Islet precursor cell (in vitro differentiated cells): ENCODE results near the gene ATP6V0A1.

Experiments used
- DNase-seq: peaks from one replicate; pipeline ENCODE4 v3.0.0-alpha.2; 2018

The ATP6V0A1 gene

GRCh38 chr17:42563950-42564349, 105.3 kb downstream of the ATP6V0A1 start:
- no peak for DNase-seq

- DNase-seq, result no peak
Observed at GRCh38 chr17:42564815-42565522, 106.3 kb downstream of the ATP6V0A1 start.

DNA sequence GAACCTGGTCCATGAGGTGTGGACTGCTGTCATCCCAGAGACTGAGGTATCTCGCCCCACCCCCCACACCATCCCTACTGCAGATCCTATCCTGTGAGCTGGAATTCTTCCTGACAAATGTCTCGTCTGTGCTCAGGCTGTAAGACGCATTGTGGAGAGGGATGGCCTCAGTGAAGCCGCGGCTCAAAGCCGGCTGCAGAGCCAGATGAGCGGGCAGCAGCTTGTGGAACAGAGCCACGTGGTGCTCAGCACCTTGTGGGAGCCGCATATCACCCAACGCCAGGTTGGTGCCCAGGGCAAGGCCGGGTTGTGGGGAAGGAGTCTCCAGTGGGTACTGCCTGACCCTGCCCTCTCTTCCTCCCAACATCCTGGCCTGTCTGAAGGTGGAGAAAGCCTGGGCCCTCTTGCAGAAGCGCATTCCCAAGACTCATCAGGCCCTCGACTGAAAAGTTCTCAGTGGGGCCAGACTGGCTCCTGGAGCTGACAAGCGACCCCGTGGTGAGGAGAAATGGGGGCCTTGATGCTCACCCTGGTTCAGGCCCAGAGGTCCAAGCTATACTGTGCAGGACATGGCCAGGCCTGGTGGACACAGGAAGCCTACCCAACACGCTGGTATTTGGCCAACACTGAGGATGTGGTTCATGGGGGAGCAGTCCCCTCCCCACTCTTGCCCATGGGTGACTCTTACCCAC, 107.0 kb downstream of the ATP6V0A1 start:
- no peak for DNase-seq

- no peak for DNase-seq
Observed at GRCh38 chr17:42566215-42566882, 107.7 kb downstream of the ATP6V0A1 start.

DNA sequence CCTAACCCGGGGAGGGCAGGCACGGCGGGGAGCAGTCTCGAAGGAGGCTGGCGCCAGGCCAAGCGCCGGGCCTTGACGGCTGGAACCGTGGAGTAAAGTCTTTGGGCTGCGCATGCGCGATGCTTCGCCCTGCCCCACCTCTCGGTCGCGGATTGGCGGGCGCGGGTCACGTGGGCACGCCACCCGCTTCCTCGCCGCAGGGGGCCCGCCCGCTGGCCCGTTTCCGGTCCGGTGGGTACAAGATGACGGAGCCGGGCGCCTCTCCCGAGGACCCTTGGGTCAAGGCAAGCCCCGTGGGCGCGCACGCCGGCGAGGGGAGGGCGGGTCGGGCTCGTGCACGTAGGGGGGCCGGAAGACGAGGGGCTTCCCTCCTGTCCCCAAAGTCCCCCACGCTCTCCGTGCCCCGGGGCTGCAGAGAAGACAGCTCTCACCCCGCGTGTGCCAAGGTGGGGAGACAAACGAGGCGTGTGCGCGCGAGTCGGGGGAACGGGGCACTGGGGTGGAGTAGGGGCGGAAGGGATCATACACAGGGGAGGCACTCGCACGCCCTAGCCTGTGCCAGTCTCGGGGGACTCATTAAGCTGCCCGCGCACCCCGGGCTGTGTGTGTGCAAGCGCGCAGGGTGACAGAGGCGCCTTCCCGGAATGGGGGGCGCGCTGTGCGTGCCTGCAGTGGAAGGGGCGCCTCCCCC, 108.3 kb downstream of the ATP6V0A1 start, which contains the start of gene MLX:
Gene MLX, plus strand, starts transcription at position 218 of the 691 bp plus-strand sequence. Its CDS starts 25 bp downstream, at position 243.
- peak; percentile 95 for DNase-seq

DNA sequence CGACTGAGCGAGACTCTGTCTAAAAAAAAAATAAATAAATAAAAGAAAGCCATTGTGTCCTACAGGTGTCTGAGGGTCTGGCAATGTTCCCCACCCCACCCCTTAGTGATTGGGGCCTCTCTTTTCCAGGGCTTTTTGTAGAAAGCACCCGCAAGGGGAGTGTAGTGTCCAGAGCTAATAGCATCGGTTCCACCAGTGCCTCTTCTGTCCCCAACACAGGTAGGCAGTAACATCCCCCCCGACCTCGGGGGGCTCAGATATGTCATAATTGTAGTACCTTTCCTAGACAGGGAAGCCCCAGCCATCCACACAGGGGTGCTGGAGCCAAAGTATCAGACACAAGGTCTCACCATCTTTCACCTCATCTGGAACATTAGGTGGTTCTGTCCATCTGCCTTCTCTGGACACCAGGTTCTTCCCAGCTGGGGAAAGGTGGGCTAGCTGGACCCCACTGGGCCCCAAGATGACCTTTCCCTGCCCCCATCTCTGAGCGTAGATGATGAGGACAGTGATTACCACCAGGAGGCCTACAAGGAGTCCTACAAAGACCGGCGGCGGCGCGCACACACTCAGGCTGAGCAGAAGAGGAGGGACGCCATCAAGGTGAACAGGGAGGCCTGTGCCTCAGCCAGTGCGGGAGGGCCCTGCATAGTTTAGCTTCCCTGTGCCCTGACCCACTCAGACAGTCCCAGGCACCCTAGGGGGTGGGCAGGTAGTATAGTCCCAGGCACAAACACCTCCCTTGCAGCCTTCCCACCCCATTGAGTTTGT, 109.8 kb downstream of the ATP6V0A1 start:
- DNase-seq, result peak; percentile 50

DNA sequence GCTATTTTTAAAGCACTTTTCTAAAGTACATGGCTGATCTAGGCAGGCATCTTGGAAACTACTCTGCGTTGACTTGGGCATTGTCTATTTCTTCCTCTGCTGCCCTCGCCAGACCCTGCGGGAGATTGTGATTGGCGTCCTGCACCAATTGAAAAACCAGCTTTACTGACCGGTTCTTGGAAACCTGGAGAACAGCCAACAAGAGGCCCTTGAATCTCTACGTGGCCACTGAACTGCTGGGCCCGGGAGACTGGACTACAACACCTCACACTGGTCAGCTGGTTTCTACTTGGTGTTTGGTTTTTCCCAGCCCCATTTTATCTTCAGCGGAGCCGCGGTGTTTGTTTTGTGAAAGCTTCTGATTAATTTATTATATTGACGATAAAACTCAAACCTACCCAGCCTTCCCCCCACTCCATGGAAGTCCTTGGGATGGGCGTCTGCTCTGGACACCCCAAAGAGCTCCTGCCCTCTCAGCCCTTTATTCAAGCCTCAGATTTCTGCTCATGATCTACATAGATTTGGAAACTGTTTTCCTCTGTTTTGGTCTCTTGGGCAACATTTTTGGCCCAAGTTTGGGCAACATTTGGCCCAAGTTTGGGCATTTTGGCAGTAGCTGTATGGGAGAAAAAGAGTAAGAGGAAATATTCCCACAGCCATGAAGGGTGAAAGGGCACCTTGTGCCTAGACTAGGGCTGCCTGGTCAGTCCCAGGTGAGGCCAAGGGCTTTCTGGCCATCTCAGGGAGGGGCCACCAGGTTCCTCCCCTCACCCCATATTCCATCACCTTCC, 113.0 kb downstream of the ATP6V0A1 start:
- no peak for DNase-seq
